PC-3 (cell line): Measurements from ENCODE around the gene ADORA1. TPM values are rescaled to one million over a fixed set of nuclear protein-coding genes. Genes with fewer than 3 reads are reported as not detected.

ENCODE experiments used
- ATAC-seq: fragments of 200-7000 bp; cut with Tn5 transposase; 2 replicates; pipeline ENCODE4 v1.9.1; 2020; ENCODE audit warnings: mild to moderate bottlenecking, moderate library complexity
- BruUV-seq: library from RNA; stranded (reverse); fragments of 400-500 nt; replicated peaks from 2 replicates; lab custom pipeline; 2021; lab: Mats Ljungman, UMichigan
- CTCF ChIA-PET: fragments of 300-600 bp; sonication (Branson Sonifier 250); formaldehyde crosslinking; loops from one replicate; lab custom pipeline; 2022; ENCODE audit warnings: antibody characterized with exemption; lab: Charles Lee
- POLR2A ChIA-PET: fragments of 300-600 bp; sonication (Branson Sonifier 250); formaldehyde crosslinking; loops from one replicate; lab custom pipeline; 2022; ENCODE audit warnings: antibody characterized with exemption; ENCODE audit not compliant: unreplicated experiment; lab: Charles Lee
- DNase-seq: peaks from one replicate; pipeline ENCODE4 v3.0.0-alpha.2; 2015
- H2AFZ ChIP-seq: fragments of 300-600 bp; sonication (generic); 2 replicates; pipeline ENCODE4 v1.6.0; 2016; ENCODE audit warnings: antibody characterized with exemption, low read length
- H3F3A ChIP-seq: fragments of 300-600 bp; sonication (generic); one replicate; pipeline ENCODE4 v1.6.0; 2017; ENCODE audit warnings: antibody characterized with exemption, low read length, control low read depth, mild to moderate bottlenecking; ENCODE audit not compliant: unreplicated experiment
- H3K27ac ChIP-seq: fragments of 300-600 bp; sonication (generic); 2 replicates; pipeline ENCODE4 v1.5.1; 2016; ENCODE audit warnings: mild to moderate bottlenecking, low read length
- H3K27me3 ChIP-seq: fragments of 300-600 bp; sonication (generic); 2 replicates; pipeline ENCODE4 v1.6.1; 2016; ENCODE audit warnings: low read length, mixed read lengths
- H3K36me3 ChIP-seq: fragments of 300-600 bp; sonication (generic); 2 replicates; pipeline ENCODE4 v1.6.1; 2016; ENCODE audit warnings: low read depth, mixed run types, low read length, mixed read lengths
- H3K4me1 ChIP-seq: fragments of 300-600 bp; sonication (generic); 2 replicates; pipeline ENCODE4 v1.5.1; 2016; ENCODE audit warnings: low read length; ENCODE audit not compliant: insufficient read depth
- H3K4me2 ChIP-seq: fragments of 300-600 bp; sonication (generic); 2 replicates; pipeline ENCODE4 v1.6.0; 2016; ENCODE audit warnings: low read length
- H3K4me3 ChIP-seq: fragments of 300-600 bp; sonication (generic); 2 replicates; pipeline ENCODE4 v1.5.1; 2016; ENCODE audit warnings: mild to moderate bottlenecking, low read length, mixed read lengths
- H3K79me2 ChIP-seq: fragments of 300-600 bp; sonication (generic); 2 replicates; pipeline ENCODE4 v1.6.1; 2017; ENCODE audit warnings: low read length, mixed read lengths
- H3K9ac ChIP-seq: fragments of 300-600 bp; sonication (generic); 2 replicates; pipeline ENCODE4 v1.6.0; 2016; ENCODE audit warnings: mild to moderate bottlenecking, low read length
- H3K9me2 ChIP-seq: fragments of 300-600 bp; sonication (generic); replicated peaks from 2 replicates; pipeline ENCODE4 v1.6.1; 2016; ENCODE audit warnings: mixed run types, low read length, mixed read lengths
- H3K9me3 ChIP-seq: fragments of 300-600 bp; sonication (generic); 2 replicates; pipeline ENCODE4 v1.6.1; 2016; ENCODE audit warnings: low read length, mixed read lengths
- H4K20me1 ChIP-seq: fragments of 300-600 bp; sonication (generic); 2 replicates; pipeline ENCODE4 v1.6.1; 2016; ENCODE audit warnings: low read length, mixed read lengths
- CTCF ChIP-seq: fragments of 300-600 bp; sonication (generic); conservative IDR thresholded peaks from 2 replicates; pipeline ENCODE4 v1.5.1; 2017; ENCODE audit warnings: antibody characterized with exemption, low read depth, mild to moderate bottlenecking, low read length
- EZH2 ChIP-seq: fragments of 300-600 bp; sonication (generic); IDR thresholded peaks from one replicate; pipeline ENCODE4 v1.6.1; 2017; ENCODE audit warnings: antibody characterized with exemption, mild to moderate bottlenecking, low read length; ENCODE audit not compliant: unreplicated experiment
- EZH2phosphoT487 ChIP-seq: fragments of 300-600 bp; sonication (generic); IDR thresholded peaks from 2 replicates; pipeline ENCODE4 v1.6.1; 2018; ENCODE audit warnings: mild to moderate bottlenecking, antibody characterized with exemption, low read length, borderline replicate concordance
- intact Hi-C: fragments of 100-400 bp; cut with micrococcal nuclease; formaldehyde crosslinking; loops from 2 replicates; pipeline ENCODE4 v1.9.0; 2023
- total RNA-seq: library from RNA; depleted of rRNA; stranded (reverse); fragments of >200 nt; gene quantifications from 2 replicates; pipeline ENCODE4 v1.2.3, GENCODE V29; 2014

Gene ADORA1
- total RNA-seq, 1 experiment from 2014 or later, result 1.4 TPM

DNA sequence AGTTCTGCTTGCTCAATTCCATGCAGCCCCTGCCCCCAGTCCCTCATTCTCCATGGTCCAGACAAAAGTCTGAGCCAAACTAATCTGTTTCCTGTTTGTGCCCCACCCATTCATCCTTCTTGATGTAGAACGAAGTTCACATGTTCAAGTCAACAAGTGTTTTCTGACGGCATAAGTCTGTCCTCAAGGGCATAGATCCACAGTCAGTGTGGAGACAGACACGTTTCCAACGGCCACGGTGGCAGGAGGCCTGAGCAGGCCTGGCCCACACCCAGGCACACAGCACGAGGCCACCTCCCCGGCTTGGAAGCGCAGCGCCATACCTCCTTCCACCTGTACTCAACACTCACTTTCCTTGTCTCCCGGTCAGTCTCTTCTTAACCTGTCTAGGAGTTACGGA lies 16.1 kb downstream of the ADORA1 start:
- no peak overlapping the region for H3K27ac ChIP-seq
- H3K4me2 ChIP-seq, result no peak overlapping the region
- POLR2A ChIA-PET, result no interaction called here
- H3K79me2 ChIP-seq, result no peaks in the 10 kb centered on the region
- DNase-seq (no peak), ATAC-seq (no peak)
- TF ChIP-seq CTCF (no peak), EZH2 (no peak), EZH2phosphoT487 (no peak)
- H3K27me3 ChIP-seq, result peaks cover 17% of the 10 kb centered on the region
- H3K9me3 ChIP-seq, result no peaks in the 10 kb centered on the region
- no TSS peak for BruUV-seq
- H3K9ac ChIP-seq, result no peak overlapping the region
- H3K4me1 ChIP-seq, result no peaks in the 10 kb centered on the region
- H4K20me1 ChIP-seq, result no peaks in the 10 kb centered on the region
- H3K9me2 ChIP-seq, result no peaks in the 10 kb centered on the region
- H2AFZ ChIP-seq, result no peak overlapping the region
- H3K4me3 ChIP-seq, result no peak overlapping the region
- no peaks in the 10 kb centered on the region for H3K36me3 ChIP-seq
- CTCF ChIA-PET, result no interaction called here
- H3F3A ChIP-seq, result no peaks in the 10 kb centered on the region
- intact Hi-C loops, result no loop called here

GRCh38 chr1:203144661-203145060 lies 17.1 kb downstream of the ADORA1 start:
- Histone ChIP-seq H3K27ac (no peak overlapping the region), H2AFZ (no peak overlapping the region)
- peak; percentile 46; the same call in 1 of the 2 replicates for ATAC-seq

More at GRCh38 chr1:203144661-203145060, 17.1 kb downstream of the ADORA1 start:
- H3K4me2 ChIP-seq, result no peak overlapping the region
- no peak overlapping the region for H3K4me3 ChIP-seq
- intact Hi-C loops, result no loop called here
- CTCF ChIA-PET, result no interaction called here
- DNase-seq, result peak; percentile 35
- H4K20me1 ChIP-seq, result no peaks in the 10 kb centered on the region
- H3K36me3 ChIP-seq, result no peaks in the 10 kb centered on the region
- H3K79me2 ChIP-seq, result no peaks in the 10 kb centered on the region
- H3K9ac ChIP-seq, result no peak overlapping the region
- TF ChIP-seq EZH2 (no peak), CTCF (no peak), EZH2phosphoT487 (no peak)
- BruUV-seq, result no TSS peak
- peaks cover 9% of the 10 kb centered on the region for H3K27me3 ChIP-seq
- no peaks in the 10 kb centered on the region for H3K9me2 ChIP-seq
- POLR2A ChIA-PET, result no interaction called here
- H3K9me3 ChIP-seq, result no peaks in the 10 kb centered on the region
- H3F3A ChIP-seq, result no peaks in the 10 kb centered on the region
- H3K4me1 ChIP-seq, result no peaks in the 10 kb centered on the region
